Trophoblast cell (in vitro differentiated cells and primary cell): ENCODE measurements around the gene ZFHX2.

Source experiments
- DNase-seq, 2 donors: peaks; one replicate each; pipeline ENCODE4 v3.0.0-alpha.2; 2016
- H2AFZ ChIP-seq: 2 replicates; pipeline ENCODE4 v1.6.1; 2013; ENCODE audit warnings: low read length, moderate library complexity, mild to moderate bottlenecking; ENCODE audit not compliant: insufficient read depth, poor library complexity
- H2AK5ac ChIP-seq: 2 replicates; pipeline ENCODE4 v1.6.1; 2013; ENCODE audit warnings: mild to moderate bottlenecking, low read length
- H2BK120ac ChIP-seq: 2 replicates; pipeline ENCODE4 v1.6.1; 2013; ENCODE audit warnings: low read length, mild to moderate bottlenecking, moderate library complexity; ENCODE audit not compliant: insufficient read depth, poor library complexity
- H2BK12ac ChIP-seq: 2 replicates; pipeline ENCODE4 v1.6.1; 2013; ENCODE audit warnings: mild to moderate bottlenecking, low read length, moderate library complexity
- H2BK5ac ChIP-seq: 2 replicates; pipeline ENCODE4 v1.6.1; 2013; ENCODE audit warnings: low read length, low read depth, moderate library complexity, mild to moderate bottlenecking; ENCODE audit not compliant: poor library complexity
- H3K14ac ChIP-seq: 2 replicates; pipeline ENCODE4 v1.6.1; 2013; ENCODE audit warnings: mild to moderate bottlenecking, low read length
- H3K18ac ChIP-seq: 2 replicates; pipeline ENCODE4 v1.6.1; 2013; ENCODE audit warnings: mild to moderate bottlenecking, low read length
- H3K23ac ChIP-seq: 2 replicates; pipeline ENCODE4 v1.6.1; 2013; ENCODE audit warnings: low read length
- H3K27ac ChIP-seq: 2 replicates; pipeline ENCODE4 v1.5.1; 2013; ENCODE audit warnings: low read depth, mild to moderate bottlenecking, inconsistent platforms, low read length, moderate library complexity
- H3K27me3 ChIP-seq: 2 replicates; pipeline ENCODE4 v1.6.1; 2013; ENCODE audit warnings: inconsistent platforms, mild to moderate bottlenecking, low read length, moderate library complexity; ENCODE audit not compliant: insufficient read depth
- H3K36me3 ChIP-seq, 2 experiments: 1 replicate in 1 of 2; 2 replicates in 1 of 2; pipeline ENCODE4 v1.6.1; 2013; ENCODE audit warnings: low read length in 2 of 2, mild to moderate bottlenecking in 2 of 2, moderate library complexity in 1 of 2; ENCODE audit not compliant: insufficient read depth in 2 of 2, control insufficient read depth in 1 of 2
- H3K4ac ChIP-seq: 2 replicates; pipeline ENCODE4 v1.6.1; 2013; ENCODE audit warnings: low read depth, mild to moderate bottlenecking, low read length, moderate library complexity
- H3K4me1 ChIP-seq, 2 experiments: 1 replicate in 1 of 2; 2 replicates in 1 of 2; pipeline ENCODE4 v1.6.1; 2013; ENCODE audit warnings: low read length in 2 of 2, mild to moderate bottlenecking in 2 of 2, moderate library complexity in 1 of 2; ENCODE audit not compliant: insufficient read depth in 2 of 2, control insufficient read depth in 1 of 2
- H3K4me2 ChIP-seq: 2 replicates; pipeline ENCODE4 v1.6.1; 2013; ENCODE audit warnings: inconsistent platforms, mild to moderate bottlenecking, low read length, moderate library complexity
- H3K4me3 ChIP-seq: 2 replicates; pipeline ENCODE4 v1.5.1; 2013; ENCODE audit warnings: mild to moderate bottlenecking, low read depth, low read length, inconsistent platforms
- H3K79me1 ChIP-seq: one replicate; pipeline ENCODE4 v1.6.1; 2013; ENCODE audit warnings: low read length
- H3K79me2 ChIP-seq: 2 replicates; pipeline ENCODE4 v1.6.1; 2013; ENCODE audit warnings: low read length, mild to moderate bottlenecking; ENCODE audit not compliant: control insufficient read depth, insufficient read depth, poor library complexity
- H3K9ac ChIP-seq: 2 replicates; pipeline ENCODE4 v1.6.1; 2013; ENCODE audit warnings: mild to moderate bottlenecking, low read length
- H3K9me3 ChIP-seq: 2 replicates; pipeline ENCODE4 v1.6.1; 2013; ENCODE audit warnings: low read depth, mild to moderate bottlenecking, control low read depth, inconsistent platforms, low read length; ENCODE audit not compliant: insufficient read depth
- H4K12ac ChIP-seq: 2 replicates; pipeline ENCODE4 v1.6.1; 2013; ENCODE audit warnings: low read depth, mild to moderate bottlenecking, low read length, moderate library complexity
- H4K8ac ChIP-seq: 2 replicates; pipeline ENCODE4 v1.6.1; 2013; ENCODE audit warnings: low read depth, mild to moderate bottlenecking, low read length, moderate library complexity
- H4K91ac ChIP-seq: one replicate; pipeline ENCODE4 v1.6.1; 2013; ENCODE audit warnings: low read depth, mild to moderate bottlenecking, low read length, moderate library complexity
- WGBS: extraction: QIAGEN DNeasy Blood & Tissue Kit; methylation state at CpG from one replicate; pipeline ENCODE4 v1.1.7; 2013; ENCODE audit warnings: missing lambda C conversion rate; ENCODE audit not compliant: insufficient read length, insufficient coverage; ENCODE audit errors: extremely low coverage; 5-methylcytosine and 5-hydroxymethylcytosine counted together

ZFHX2 gene

GRCh38 chr14:23470947-23471346, 80.6 kb downstream of the ZFHX2 start:
- Histone ChIP-seq H3K9ac (no peak overlapping the region), H4K8ac (no peak overlapping the region), H3K36me3 (peaks cover 12 to 32% of the 10 kb centered on the region in 2 experiments), H3K27ac (no peak overlapping the region), H3K9me3 (no peaks in the 10 kb centered on the region), H3K4me3 (no peak overlapping the region), H2BK12ac (no peak overlapping the region), H3K18ac (no peak overlapping the region), H2BK120ac (no peak overlapping the region), H4K12ac (no peak overlapping the region), H3K4me1 (peaks cover 0 to 3% of the 10 kb centered on the region in 2 experiments), H2BK5ac (no peak overlapping the region), H4K91ac (no peak overlapping the region), H3K14ac (no peak overlapping the region), H3K27me3 (no peaks in the 10 kb centered on the region), H2AFZ (no peak overlapping the region), H3K4ac (no peak overlapping the region), H3K79me2 (peaks cover 2% of the 10 kb centered on the region), H3K4me2 (no peak overlapping the region), H2AK5ac (no peak overlapping the region), H3K79me1 (peaks cover 3% of the 10 kb centered on the region), H3K23ac (no peak overlapping the region)
- WGBS, result no CpG with 5 or more reads among the region's 1 CpG
- DNase-seq, result no peak
